HT1080 (cell line): ENCODE results near the gene BORCS5. TPM values are rescaled to one million over a fixed set of nuclear protein-coding genes. Genes with fewer than 3 reads are reported as not detected.
"Not testable (repeated sequence)": the region's sequence is repeated elsewhere in the genome, so short reads cannot be mapped to it uniquely, and the experiment has no call there.

ENCODE experiments used
- DNase-seq: peaks from one replicate; pipeline ENCODE4 v3.0.0-alpha.2; 2015; ENCODE audit warnings: low read depth
- polyA plus RNA-seq, 2 experiments: library from polyadenylated mRNA; depleted of rRNA; stranded (reverse); fragments of >200 nt; gene quantifications; 2 replicates each; pipeline ENCODE4 v1.2.3, GENCODE V29; 2015
- total RNA-seq: library from RNA; depleted of rRNA; stranded (reverse); fragments of >200 nt; shearing (Covaris generic); gene quantifications from 2 replicates; pipeline ENCODE4 v1.2.3, GENCODE V29; 2014; rRNA removed

The BORCS5 gene
- 11.3 and 12.1 TPM in 2 replicates for total RNA-seq
- 12.7 and 20.2 TPM in 2 replicates for polyA plus RNA-seq (2015; cell fraction: cytosol; rRNA removed)
- 8.8 and 12.1 TPM in 2 replicates for polyA plus RNA-seq (2015; cell fraction: nucleus; rRNA removed)

GRCh38 chr12:12356896-12357718 is at the start of gene BORCS5:
Gene BORCS5, plus strand, starts transcription at chr12:12357078. Its CDS starts 374 bp downstream, at chr12:12357452.
- DNase-seq, result peak; percentile 95

- not testable (repeated sequence) for DNase-seq
Measured at GRCh38 chr12:12310695-12311094, 46.2 kb upstream of the BORCS5 start.

GRCh38 chr12:12315838-12316237 is 41.0 kb upstream of the BORCS5 start:
- DNase-seq, result no peak

GRCh38 chr12:12319451-12320183 is 37.3 kb upstream of the BORCS5 start:
- DNase-seq, result no peak

DNA sequence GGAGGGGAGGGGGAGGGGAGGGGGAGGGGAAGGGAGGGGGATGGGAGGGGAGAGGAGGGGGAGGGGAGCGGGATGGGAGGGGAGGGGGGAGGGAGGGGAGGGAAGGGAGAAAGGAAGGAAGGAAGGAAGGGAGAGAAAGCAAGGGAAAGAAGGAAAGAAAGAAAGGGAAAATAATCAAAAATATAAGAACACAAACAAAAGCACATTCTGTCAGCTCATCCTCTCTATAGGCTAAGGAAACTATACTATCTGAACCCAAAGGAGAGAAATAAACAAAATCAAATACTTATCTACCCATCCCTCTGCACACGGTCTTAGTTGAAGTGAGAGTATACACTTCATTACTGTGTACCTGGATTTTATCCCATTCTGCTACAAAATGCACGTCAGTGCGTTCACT is 33.8 kb upstream of the BORCS5 start:
- no peak for DNase-seq

DNA sequence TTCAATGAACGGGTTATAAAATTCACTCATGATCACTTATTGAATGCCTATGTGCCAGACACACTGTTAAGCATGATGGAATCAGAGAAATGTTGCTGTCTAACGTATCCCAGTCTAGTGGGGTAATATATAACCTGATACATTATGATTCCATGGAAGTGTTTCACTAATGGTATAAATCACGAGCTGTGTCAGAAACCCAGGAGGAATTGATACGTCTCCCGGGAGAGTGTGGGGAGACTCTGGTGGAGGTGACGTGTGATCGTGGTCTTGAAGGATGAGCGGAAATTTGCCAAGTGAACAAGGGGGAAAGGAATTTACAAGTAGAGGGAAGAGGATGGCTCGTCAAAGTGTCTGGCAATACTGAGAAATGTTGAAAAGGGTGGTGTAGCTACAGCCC is 33.3 kb upstream of the BORCS5 start:
- DNase-seq, result no peak

GRCh38 chr12:12326262-12326661 is 30.6 kb upstream of the BORCS5 start:
- no peak for DNase-seq

GRCh38 chr12:12327802-12328201 is 29.1 kb upstream of the BORCS5 start:
- DNase-seq, result peak; percentile 55

- DNase-seq, result no peak
Measured at GRCh38 chr12:12331244-12331771, 25.6 kb upstream of the BORCS5 start.

GRCh38 chr12:12331896-12332295 is 25.0 kb upstream of the BORCS5 start:
- DNase-seq, result no peak

DNA sequence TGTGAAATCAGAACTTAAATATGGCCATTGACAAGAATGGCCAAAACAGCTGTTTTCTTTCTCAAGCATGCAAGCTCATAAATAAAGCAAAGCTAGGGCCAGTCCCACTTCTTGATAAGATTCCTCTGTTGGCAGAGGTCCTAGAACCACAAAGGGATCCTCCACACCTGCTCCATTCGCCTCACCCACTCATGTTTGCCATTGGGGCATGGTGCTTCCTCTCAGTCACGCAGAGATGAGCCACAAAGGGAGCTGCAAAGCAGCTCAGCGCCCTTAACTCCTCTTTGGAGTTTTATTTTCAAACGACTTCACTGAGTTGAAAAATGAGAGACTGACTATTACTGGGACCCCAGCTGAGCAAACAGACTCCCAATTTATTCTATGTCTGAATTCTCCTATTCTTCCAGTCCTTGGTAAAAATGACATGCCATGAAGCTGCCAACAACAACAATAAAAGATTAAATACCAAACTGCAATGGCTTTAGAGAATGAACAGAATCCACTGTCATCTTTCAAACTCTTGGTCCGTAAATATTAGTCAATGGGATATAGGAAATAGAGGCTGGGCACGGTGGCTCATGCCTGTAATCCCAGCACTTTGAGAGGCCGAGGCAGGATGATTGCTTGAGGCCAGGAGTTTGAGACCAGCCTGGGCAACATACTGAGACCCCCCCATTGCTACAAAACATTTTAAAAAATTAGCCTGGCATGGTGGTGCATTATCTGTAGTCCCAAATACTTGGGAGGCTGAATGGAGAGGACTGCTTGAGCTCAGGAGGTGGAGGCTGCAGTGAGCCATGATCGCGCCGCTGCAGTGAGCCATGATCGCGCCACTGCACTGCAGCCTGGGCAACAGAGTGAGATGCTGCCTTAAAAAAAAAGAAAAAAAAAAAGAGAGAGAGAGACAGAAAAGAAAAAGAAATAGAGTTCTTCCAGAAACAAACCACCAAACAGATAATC is 23.2 kb upstream of the BORCS5 start:
- no peak for DNase-seq

GRCh38 chr12:12334367-12335040 is 22.4 kb upstream of the BORCS5 start:
- peak; percentile 38 for DNase-seq

DNA sequence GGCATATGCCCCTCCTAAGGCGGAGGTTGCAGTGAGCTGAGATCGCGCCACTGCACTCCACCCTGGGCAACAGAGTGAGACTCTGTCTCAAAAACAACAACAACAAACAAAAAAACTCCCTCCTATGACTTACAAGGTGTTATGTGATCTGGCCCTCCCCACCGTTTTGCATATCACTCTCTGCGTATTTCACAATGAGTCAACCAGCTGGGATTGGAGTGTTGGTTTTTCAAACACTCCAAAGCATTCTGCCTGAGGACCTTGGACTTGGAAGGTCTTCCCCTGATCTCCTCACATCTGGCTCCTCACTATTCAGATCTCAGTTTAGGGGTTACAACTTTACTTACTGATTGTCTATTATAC is 20.8 kb upstream of the BORCS5 start:
- DNase-seq, result no peak

- no peak for DNase-seq
Measured at GRCh38 chr12:12336511-12336910, 20.4 kb upstream of the BORCS5 start.

DNA sequence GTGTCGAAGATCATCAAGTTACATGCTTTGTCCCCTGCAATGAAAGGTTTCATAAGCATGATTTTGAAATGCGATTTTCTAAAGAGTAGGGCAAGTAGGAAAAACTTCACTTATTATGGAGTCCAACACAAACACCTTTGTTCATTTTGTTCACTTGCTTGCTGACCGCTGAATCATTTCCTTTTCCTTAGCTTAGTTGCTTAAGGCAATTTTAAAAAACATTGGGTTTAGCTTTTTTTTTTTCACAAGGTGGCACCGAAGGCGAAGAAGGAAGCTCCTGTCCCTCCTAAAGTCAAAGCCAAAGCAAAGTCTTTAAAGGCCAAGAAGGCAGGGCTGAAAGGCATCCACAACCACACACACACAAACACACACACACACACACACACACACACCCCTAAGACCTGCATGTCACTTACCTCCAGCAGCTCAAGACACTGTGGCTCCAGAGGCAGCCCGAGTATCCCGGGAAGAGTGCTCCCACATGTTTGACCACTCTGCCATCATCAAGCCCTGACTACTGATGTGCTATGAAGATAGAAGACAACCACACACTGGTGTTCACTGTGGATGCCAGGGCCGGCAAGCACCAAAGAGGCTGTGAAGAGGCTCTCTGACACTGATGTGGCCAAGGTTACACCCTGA is 18.2 kb upstream of the BORCS5 start:
- DNase-seq, result peak; percentile 82

DNA sequence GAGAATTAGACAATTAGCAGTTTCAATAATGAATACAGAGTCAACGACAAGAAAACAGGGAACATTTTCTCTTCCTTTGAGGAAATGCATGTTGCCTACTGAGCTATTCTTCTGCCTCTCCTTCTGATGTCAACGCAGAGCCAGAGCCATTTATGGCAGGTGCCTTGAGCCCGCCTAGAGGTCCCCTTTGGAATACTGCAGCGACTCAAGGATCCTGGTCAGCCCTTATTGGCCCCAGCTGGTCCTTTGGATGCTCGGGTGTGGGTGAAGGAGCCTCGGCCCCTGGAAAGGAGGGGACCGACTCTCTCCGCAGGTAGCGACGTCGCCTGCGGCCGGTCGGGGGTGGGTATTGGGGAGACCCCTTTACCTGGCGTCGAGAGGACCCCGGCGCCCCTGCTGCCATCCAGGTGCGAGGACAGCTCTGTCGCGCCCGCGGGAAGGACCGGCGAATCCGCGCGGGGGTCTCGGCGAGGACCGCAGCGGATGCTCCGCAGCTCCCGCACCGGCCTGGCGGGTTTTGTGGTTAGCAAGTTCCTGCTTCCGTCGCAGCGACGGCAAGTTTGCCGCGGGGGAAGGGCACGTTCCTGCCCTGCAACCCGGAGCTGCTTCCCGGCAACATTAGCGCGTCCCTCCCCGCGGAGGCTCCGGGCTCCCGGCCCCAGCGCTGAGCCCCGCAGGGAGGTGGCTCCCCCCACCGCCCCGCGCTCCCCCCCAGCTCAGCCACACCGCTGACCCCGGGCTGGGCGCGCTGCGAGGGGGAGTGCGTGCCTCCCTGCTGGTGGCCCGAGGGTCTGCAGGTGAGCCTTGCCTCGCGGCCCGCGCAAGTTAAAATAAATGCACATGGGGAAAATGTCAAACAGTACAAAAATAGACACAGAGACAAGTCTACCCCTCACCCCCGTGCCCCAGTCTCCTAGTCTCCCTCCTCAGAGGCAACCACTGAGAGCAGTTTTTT is 6.9 kb upstream of the BORCS5 start, which contains the start of gene MANSC1:
TSS of gene MANSC1 (minus strand) at position 532 of the 955 bp plus-strand sequence. CDS start 6,928 bp downstream, outside the sequence.
- DNase-seq, result no peak

GRCh38 chr12:12350868-12351463 is 5.9 kb upstream of the BORCS5 start:
- DNase-seq, result peak; percentile 61
